SIG-M5 (cell line): Measurements from ENCODE around the gene RNF11.

Source experiments
- DNase-seq: peaks from one replicate; lab custom pipeline; 2025; lab: John Stamatoyannopoulos, UW

RNF11 gene

GRCh38 chr1:51296383-51297357, 60.6 kb downstream of the RNF11 start:
- DNase-seq: no peak

DNA sequence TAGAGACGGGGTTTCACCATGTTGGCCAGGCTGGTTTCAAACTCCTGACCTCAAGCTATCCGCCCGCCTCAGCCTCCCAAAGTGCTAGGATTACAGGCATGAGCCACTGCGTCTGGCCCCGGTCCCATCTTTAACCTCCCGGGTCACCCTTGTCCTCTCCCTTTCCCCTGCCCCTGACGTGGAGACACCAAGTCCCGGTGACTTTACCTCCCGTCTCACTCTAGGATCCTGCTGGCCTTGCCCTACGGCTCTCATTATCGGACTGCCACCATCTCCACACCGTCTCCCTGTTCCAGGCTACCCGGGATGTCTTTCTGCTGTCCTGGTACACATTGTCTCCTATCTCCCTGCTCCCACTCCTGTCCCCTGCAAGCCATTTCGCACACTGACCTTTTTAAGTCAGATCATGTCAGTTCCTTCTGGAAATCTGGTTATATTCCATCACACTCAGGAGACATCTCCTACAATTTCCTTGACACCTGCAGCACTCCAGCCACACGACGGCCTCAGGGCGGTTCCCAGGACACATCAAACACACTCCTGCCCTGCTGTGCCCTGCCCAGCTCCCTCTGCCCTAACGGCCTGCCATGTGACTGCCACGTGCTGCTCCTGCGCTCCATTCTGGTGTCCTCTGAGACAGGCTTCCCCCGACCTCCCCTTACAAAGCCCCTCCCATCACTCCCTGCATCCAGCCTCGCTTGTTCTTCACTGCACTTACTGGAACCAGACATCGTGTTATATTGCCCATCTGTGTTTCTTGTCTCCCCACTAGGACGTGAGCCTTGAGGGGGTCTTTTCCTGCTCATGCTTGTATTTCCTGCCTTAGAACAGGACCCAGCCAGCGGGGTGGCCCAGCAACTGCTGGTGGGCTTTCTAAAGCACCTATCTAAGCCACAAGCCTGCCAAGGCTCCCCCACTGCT, 61.6 kb downstream of the RNF11 start:
- no peak for DNase-seq

DNA sequence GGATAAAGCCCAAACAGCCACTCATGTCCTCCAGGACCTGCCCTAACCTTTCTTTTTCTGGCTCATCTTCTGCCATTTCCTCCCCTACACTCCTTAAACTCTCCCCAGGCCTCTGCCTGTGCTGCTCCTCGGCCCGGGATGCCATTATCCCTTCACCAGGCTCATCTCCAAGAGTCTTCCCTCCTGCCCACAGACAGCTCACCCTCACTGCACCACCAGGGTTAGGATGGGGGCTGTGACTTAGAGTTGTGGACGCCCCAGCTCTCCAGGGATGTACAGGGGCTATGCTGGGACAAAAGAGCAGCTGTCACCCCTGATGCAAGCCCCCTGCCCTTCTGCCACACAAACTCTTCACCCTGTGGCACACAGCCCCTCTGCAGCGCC, 62.2 kb downstream of the RNF11 start:
- DNase-seq: no peak

- no peak for DNase-seq
These were observed 63.3 kb downstream of the RNF11 start for GRCh38 chr1:51299185-51299885.

- DNase-seq: no peak
These were observed 64.1 kb downstream of the RNF11 start for GRCh38 chr1:51299981-51300670.

GRCh38 chr1:51301152-51301843, 65.2 kb downstream of the RNF11 start:
- no peak for DNase-seq

DNA sequence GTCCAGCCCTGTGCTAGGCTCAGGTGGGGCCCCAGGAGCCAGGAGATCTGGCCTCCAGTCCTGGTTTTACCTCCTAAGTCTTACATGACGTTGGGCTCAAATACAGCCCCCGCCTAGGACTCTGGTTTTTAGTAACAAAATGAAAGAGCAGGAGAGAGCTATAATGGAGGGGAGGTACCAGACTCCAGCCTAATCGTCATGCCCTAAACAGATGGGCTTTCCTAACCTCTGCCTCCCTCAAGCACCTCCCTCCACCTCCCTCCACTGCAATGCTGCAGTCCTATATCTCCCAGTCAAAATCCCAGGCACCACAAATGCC, 65.7 kb downstream of the RNF11 start:
- DNase-seq: no peak

- no peak for DNase-seq
These were observed 66.2 kb downstream of the RNF11 start for GRCh38 chr1:51302270-51302669.

DNA sequence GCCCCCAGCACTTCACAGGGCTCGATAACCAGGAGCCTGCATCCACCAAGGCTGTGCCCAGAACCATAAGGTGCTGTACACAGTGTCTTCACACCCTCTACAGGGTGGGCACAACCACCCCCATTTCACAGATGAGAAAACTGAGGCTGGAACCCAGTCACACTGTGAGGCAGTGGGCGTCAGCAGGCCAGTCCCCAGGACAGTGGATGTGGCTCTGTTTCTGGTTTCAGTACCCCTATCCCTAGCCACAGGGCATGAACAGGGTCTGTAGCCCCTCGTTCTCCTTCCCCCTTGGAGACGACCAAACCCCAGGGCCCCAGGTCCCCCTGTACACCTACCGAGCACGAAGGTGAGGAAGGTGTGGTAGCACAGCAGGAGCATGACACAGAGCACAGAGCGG, 66.7 kb downstream of the RNF11 start:
- no peak for DNase-seq

- no peak for DNase-seq
These were observed 67.2 kb downstream of the RNF11 start for GRCh38 chr1:51303315-51303714.

- DNase-seq: no peak
These were observed 67.7 kb downstream of the RNF11 start for GRCh38 chr1:51303751-51304251.

GRCh38 chr1:51304360-51304759, 68.3 kb downstream of the RNF11 start:
- DNase-seq: no peak

GRCh38 chr1:51305371-51305823, 69.3 kb downstream of the RNF11 start:
- no peak for DNase-seq

GRCh38 chr1:51306950-51307349, 70.9 kb downstream of the RNF11 start:
- no peak for DNase-seq

DNA sequence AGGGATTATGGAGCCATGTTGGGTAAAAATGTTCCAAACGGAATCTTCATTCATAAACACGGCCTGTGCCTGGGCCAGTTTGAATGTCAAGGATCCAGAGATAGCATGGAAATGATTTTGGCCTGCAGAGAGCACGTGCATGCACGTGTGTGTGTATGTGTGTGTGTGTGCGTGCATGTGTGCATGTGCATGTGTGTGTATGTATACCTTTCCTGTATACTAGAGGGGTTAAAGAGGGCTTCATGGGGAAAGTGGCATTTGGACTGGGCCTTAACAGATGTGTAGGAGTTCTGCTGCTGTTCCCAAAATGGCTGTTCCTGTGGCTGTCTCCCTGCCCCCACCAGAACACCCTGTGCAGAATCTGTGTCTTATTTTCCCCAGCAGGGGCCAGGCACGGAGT, 72.6 kb downstream of the RNF11 start:
- DNase-seq: no peak

GRCh38 chr1:51309291-51309690, 73.2 kb downstream of the RNF11 start:
- DNase-seq: no peak

- no peak for DNase-seq
These were observed 75.0 kb downstream of the RNF11 start for GRCh38 chr1:51310871-51311613.

GRCh38 chr1:51311826-51312225, 75.8 kb downstream of the RNF11 start:
- no peak for DNase-seq

DNA sequence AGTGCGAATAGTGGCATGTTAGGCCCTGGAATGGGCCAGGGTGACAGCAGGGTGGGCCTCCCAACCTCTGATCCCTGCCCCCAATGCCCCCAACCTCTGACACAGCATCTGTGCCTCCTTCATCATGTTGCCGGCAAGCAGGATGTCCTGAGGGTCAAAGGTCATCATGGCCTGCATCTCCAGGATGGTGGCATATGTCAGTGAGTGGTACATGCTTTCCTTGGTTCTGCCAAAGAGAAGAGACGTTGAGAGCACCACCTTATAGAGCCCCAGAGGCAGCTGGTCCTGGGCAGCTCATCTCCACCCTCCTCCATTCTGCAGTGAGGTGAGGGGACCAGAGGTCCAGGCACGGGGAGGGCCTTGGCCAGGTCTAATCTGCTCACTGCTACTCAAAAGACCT, 76.6 kb downstream of the RNF11 start:
- DNase-seq: no peak

DNA sequence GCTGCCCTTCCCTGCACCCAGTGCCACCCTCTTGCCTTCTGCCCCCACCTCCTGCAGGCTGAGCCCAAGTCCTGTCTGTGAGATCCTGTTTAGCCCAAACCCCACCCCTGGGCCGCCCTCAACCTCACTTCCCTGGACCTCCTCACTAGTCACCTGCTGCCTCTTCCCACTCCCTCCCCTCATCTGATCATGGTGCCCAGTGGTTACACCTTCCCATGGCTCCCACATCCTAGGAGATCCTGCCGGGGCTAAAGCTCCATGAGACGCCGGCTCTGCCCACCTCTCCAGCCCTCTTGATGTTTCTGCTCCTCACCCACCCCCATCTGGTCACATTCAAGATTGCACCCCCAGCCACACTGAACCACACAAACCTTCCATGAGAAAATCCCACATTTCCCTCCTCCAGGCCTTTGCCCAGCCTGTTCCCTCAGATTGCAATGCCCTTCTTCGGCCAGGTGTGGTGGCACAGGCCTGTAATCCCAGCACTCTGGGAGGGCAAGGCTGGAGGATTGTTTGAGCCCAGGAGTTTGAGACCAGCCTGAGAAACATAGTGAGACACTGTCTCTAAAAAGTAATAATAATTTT, 77.3 kb downstream of the RNF11 start:
- DNase-seq: no peak
